A673 (cell line): ENCODE measurements around the gene IL18.

Experiments
- CTCF ChIP-seq: fragments of 300-800, 200-600 bp; sonication (generic); conservative IDR thresholded peaks from 2 replicates; pipeline ENCODE4 v1.5.1; 2017; ENCODE audit warnings: low read depth, mild to moderate bottlenecking, antibody characterized with exemption, low read length, moderate library complexity, mixed read lengths
- EZH2 ChIP-seq: fragments of 200-600 bp; sonication (generic); IDR thresholded peaks from 2 replicates; pipeline ENCODE4 v1.6.1; 2017; ENCODE audit warnings: borderline replicate concordance, low read depth, mild to moderate bottlenecking, mixed read lengths, antibody characterized with exemption, low read length; ENCODE audit not compliant: poor library complexity, severe bottlenecking

- TF ChIP-seq CTCF (no peak), EZH2 (no peak)
Measured at GRCh38 chr11:112103446-112103845, 60.4 kb downstream of the IL18 start.
